HCT116 (cell line): Measurements from ENCODE around the gene LY9. TPM values are rescaled to one million over a fixed set of nuclear protein-coding genes. Genes with fewer than 3 reads are reported as not detected.

ENCODE experiments used
- ATAC-seq: fragments of 200-7000 bp; cut with Tn5 transposase; 2 replicates; pipeline ENCODE4 v1.9.1; 2020; ENCODE audit warnings: mild to moderate bottlenecking, moderate library complexity
- BruUV-seq: library from RNA; stranded (reverse); fragments of 400-500 nt; replicated peaks from 2 replicates; lab custom pipeline; 2021; lab: Mats Ljungman, UMichigan
- CTCF ChIA-PET: fragments of 300-600 bp; sonication (Branson Sonifier 250); formaldehyde crosslinking; loops from one replicate; lab custom pipeline; 2021; ENCODE audit warnings: antibody characterized with exemption; lab: Charles Lee
- POLR2A ChIA-PET: fragments of 300-600, 350-600 bp; sonication (Branson Sonifier 250); formaldehyde crosslinking; loops from one replicate; lab custom pipeline; 2021; ENCODE audit warnings: antibody characterized with exemption; lab: Charles Lee
- RAD21 ChIA-PET, 2 experiments: fragments of 300-600 bp; sonication (Branson Sonifier 250); formaldehyde crosslinking; loops; one replicate each; lab custom pipeline; 2023; ENCODE audit warnings: low total read pairs in 2 of 2; ENCODE audit not compliant: uncharacterized antibody in 2 of 2, unreplicated experiment in 2 of 2, low non-redundant PET in 1 of 2; lab: Charles Lee
- DNase-seq: peaks from one replicate; pipeline ENCODE4 v3.0.0-alpha.2; 2010; ENCODE audit warnings: low read depth, low spot score
- H2AFZ ChIP-seq: fragments of 200-600 bp; shearing (Covaris generic), sonication (generic); 2 replicates; pipeline ENCODE4 v1.6.1; 2017; ENCODE audit warnings: low read depth, mixed run types, mixed read lengths, antibody characterized with exemption, low read length; ENCODE audit not compliant: poor library complexity, severe bottlenecking
- H3K27ac ChIP-seq: 2 replicates; pipeline ENCODE4 v1.5.1; 2012; ENCODE audit warnings: low read depth, low read length
- H3K27me3 ChIP-seq: fragments of 200-600 bp; sonication (generic); 2 replicates; pipeline ENCODE4 v1.6.1; 2016; ENCODE audit warnings: mixed run types, low read length, mixed read lengths; ENCODE audit not compliant: insufficient read depth
- H3K36me3 ChIP-seq, 2 experiments: fragments of 200-500 bp in 1 of 2; fragments of 200-600 bp in 1 of 2; sonication (Bioruptor generic) in 1 of 2; sonication (generic) in 1 of 2; 2 replicates each; pipeline versions ENCODE4 v1.5.1 to v1.6.1; 2014 to 2016; ENCODE audit warnings: low read length in 2 of 2, inconsistent platforms in 1 of 2, mixed read lengths in 1 of 2, mixed run types in 1 of 2; ENCODE audit not compliant: insufficient read depth in 2 of 2, control insufficient read depth in 1 of 2
- H3K4me1 ChIP-seq, 2 experiments: fragments of 200-600 bp in 1 of 2; sonication (generic) in 1 of 2; 2 replicates each; pipeline versions ENCODE4 v1.5.1 to v1.6.1; 2012 to 2017; ENCODE audit warnings: low read length in 2 of 2, inconsistent platforms in 1 of 2, mild to moderate bottlenecking in 1 of 2, mixed read lengths in 1 of 2, mixed run types in 1 of 2, moderate library complexity in 1 of 2; ENCODE audit not compliant: insufficient read depth in 2 of 2, control insufficient read depth in 1 of 2
- H3K4me2 ChIP-seq: fragments of 200-600 bp; sonication (generic); 2 replicates; pipeline ENCODE4 v1.6.1; 2017; ENCODE audit warnings: mixed run types, low read length, mixed read lengths
- H3K4me3 ChIP-seq, 2 experiments: fragments of 200-600 bp in 1 of 2; sonication (generic) in 1 of 2; replicated peaks in 1 of 2; 2 replicates each; pipeline ENCODE4 v1.5.1; 2011 to 2016; ENCODE audit warnings: low read length in 2 of 2, control low read depth in 1 of 2, low read depth in 1 of 2, mild to moderate bottlenecking in 1 of 2, mixed read lengths in 1 of 2, mixed run types in 1 of 2
- H3K79me2 ChIP-seq: fragments of 200-600 bp; sonication (generic); 2 replicates; pipeline ENCODE4 v1.6.1; 2017; ENCODE audit warnings: mild to moderate bottlenecking, mixed run types, low read length, moderate library complexity, mixed read lengths; ENCODE audit not compliant: insufficient read depth
- H3K9ac ChIP-seq: fragments of 200-600 bp; sonication (generic); 2 replicates; pipeline ENCODE4 v1.6.1; 2016; ENCODE audit warnings: low read length, mixed read lengths
- H3K9me2 ChIP-seq: fragments of 200-600 bp; sonication (generic), shearing (Covaris generic); 2 replicates; pipeline ENCODE4 v1.6.1; 2017; ENCODE audit warnings: mixed run types, mild to moderate bottlenecking, moderate library complexity; ENCODE audit not compliant: insufficient read depth
- H3K9me3 ChIP-seq, 2 experiments: fragments of 200-500 bp in 1 of 2; fragments of 200-600 bp in 1 of 2; sonication (Bioruptor generic) in 1 of 2; sonication (generic) in 1 of 2; 2 replicates each; pipeline ENCODE4 v1.6.1; 2014 to 2017; ENCODE audit warnings: low read length in 2 of 2, mixed read lengths in 2 of 2, inconsistent platforms in 1 of 2, low read depth in 1 of 2, mild to moderate bottlenecking in 1 of 2, mixed run types in 1 of 2, moderate library complexity in 1 of 2; ENCODE audit not compliant: control insufficient read depth in 1 of 2, insufficient read depth in 1 of 2
- H4K20me1 ChIP-seq: fragments of 200-600 bp; sonication (generic), shearing (Covaris generic); 2 replicates; pipeline ENCODE4 v1.6.1; 2017; ENCODE audit warnings: mixed run types, mild to moderate bottlenecking, moderate library complexity; ENCODE audit not compliant: insufficient read depth
- CTCF ChIP-seq, 3 experiments: fragments of 200-600 bp in 1 of 3; sonication (generic) in 1 of 3; IDR thresholded peaks in 2 of 3; conservative IDR thresholded peaks in 1 of 3; 2 replicates each; pipeline ENCODE4 v1.5.1; 2012 to 2017; ENCODE audit warnings: low read depth in 2 of 3, low read length in 2 of 3, antibody characterized with exemption in 1 of 3, borderline replicate concordance in 1 of 3, control low read depth in 1 of 3, mild to moderate bottlenecking in 1 of 3, mixed read lengths in 1 of 3, mixed run types in 1 of 3, moderate library complexity in 1 of 3; ENCODE audit not compliant: insufficient read depth in 1 of 3
- EZH2 ChIP-seq: fragments of 200-600 bp; sonication (generic); IDR thresholded peaks from 2 replicates; pipeline ENCODE4 v1.6.1; 2017; ENCODE audit warnings: antibody characterized with exemption, mixed run types
- FOSL1 ChIP-seq: IDR thresholded peaks from 2 replicates; pipeline ENCODE4 v1.6.1; 2012; ENCODE audit warnings: low read depth
- JUND ChIP-seq: IDR thresholded peaks from 2 replicates; pipeline ENCODE4 v1.6.1; 2012
- POLR2A ChIP-seq: IDR thresholded peaks from 2 replicates; pipeline ENCODE4 v1.7.0; 2011; ENCODE audit warnings: borderline replicate concordance; ENCODE audit not compliant: insufficient read depth, insufficient read length; ENCODE audit errors: extremely low read depth
- SIN3A ChIP-seq: IDR thresholded peaks from 2 replicates; pipeline ENCODE4 v1.6.1; 2012; ENCODE audit warnings: low read depth
- SP1 ChIP-seq: IDR thresholded peaks from 2 replicates; pipeline ENCODE4 v1.6.1; 2012; ENCODE audit warnings: low read depth
- ZNF274 ChIP-seq: fragments of 200-500 bp; sonication (Bioruptor generic); IDR thresholded peaks from 2 replicates; pipeline ENCODE4 v1.6.1; 2014; ENCODE audit warnings: mild to moderate bottlenecking, low read depth, low read length, inconsistent platforms
- intact Hi-C: fragments of 100-400 bp; cut with micrococcal nuclease; formaldehyde crosslinking; loops from 2 replicates; pipeline ENCODE4 v1.10.0; 2022
- total RNA-seq: library from RNA; stranded (reverse); gene quantifications from one replicate; pipeline ENCODE4 v1.2.1, GENCODE V29; 2021; ENCODE audit not compliant: unreplicated experiment

The LY9 gene
- total RNA-seq, 1 experiment from 2014 or later = 0.22 TPM

GRCh38 chr1:160747717-160748116, 48.3 kb upstream of the LY9 start:
- H3K4me2 ChIP-seq = no peak overlapping the region
- H3K79me2 ChIP-seq = no peaks in the 10 kb centered on the region
- H3K9me2 ChIP-seq = no peaks in the 10 kb centered on the region
- H3K27me3 ChIP-seq = peaks cover 7% of the 10 kb centered on the region; the same call in 1 of the 2 replicates
- H3K36me3 ChIP-seq = no peaks in the 10 kb centered on the region
- H3K9me3 ChIP-seq = no peaks in the 10 kb centered on the region
- H2AFZ ChIP-seq = no peak overlapping the region
- RAD21 ChIA-PET = no interaction called here
- no TSS peak for BruUV-seq
- no peak overlapping the region for H3K9ac ChIP-seq
- POLR2A ChIA-PET = no interaction called here
- CTCF ChIA-PET = interaction anchor here (1.0 kb wide), 1 partner anchor 28 kb away, joined by 4 read pairs; no protein-coding TSS in a partner anchor
- H4K20me1 ChIP-seq = no peaks in the 10 kb centered on the region
- H3K4me1 ChIP-seq = no peaks in the 10 kb centered on the region; a peak in 1 of 4 replicates
- intact Hi-C loops = no loop called here
- DNase-seq (no peak), ATAC-seq (no peak)
- H3K27ac ChIP-seq = no peak overlapping the region
- TF ChIP-seq JUND (no peak), EZH2 (no peak), SIN3A (no peak), ZNF274 (no peak), POLR2A (no peak), SP1 (no peak), FOSL1 (no peak), CTCF (IDR thresholded peaks at IDR 0.05 in 2 of 3, conservative IDR thresholded peaks at IDR 0.05 in 1 of 3; ENCODE audit: borderline replicate concordance in 1 of 3, insufficient read depth in 1 of 3, low read depth in 2 of 3, low read length in 2 of 3) (no peak)
- H3K4me3 ChIP-seq = no peak overlapping the region
